OCI-LY1 (cell line): ENCODE data around the gene BMPR1B.

Experiments used
- H2AFZ ChIP-seq: fragments of 200-600 bp; sonication (generic), shearing (Covaris generic); 2 replicates; pipeline ENCODE4 v1.6.0; 2014; ENCODE audit warnings: antibody characterized with exemption, mild to moderate bottlenecking, low read length
- H3F3A ChIP-seq: fragments of 200-600 bp; sonication (generic), shearing (Covaris generic); 2 replicates; pipeline ENCODE4 v1.6.0; 2014; ENCODE audit warnings: mild to moderate bottlenecking, antibody characterized with exemption, low read length, moderate library complexity; ENCODE audit not compliant: insufficient read depth
- H3K27ac ChIP-seq: fragments of 200-600 bp; sonication (generic); 2 replicates; pipeline ENCODE4 v1.5.1; 2014; ENCODE audit warnings: low read length, mixed run types, mild to moderate bottlenecking, low read depth; ENCODE audit not compliant: poor library complexity, severe bottlenecking
- H3K27me3 ChIP-seq: fragments of 200-600 bp; sonication (generic); 2 replicates; pipeline ENCODE4 v1.6.0; 2014; ENCODE audit warnings: antibody characterized with exemption, mild to moderate bottlenecking, low read length, moderate library complexity; ENCODE audit not compliant: insufficient read depth
- H3K36me3 ChIP-seq: fragments of 200-600 bp; sonication (generic); 2 replicates; pipeline ENCODE4 v1.6.1; 2014; ENCODE audit warnings: mild to moderate bottlenecking, antibody characterized with exemption, low read length, moderate library complexity, mixed read lengths; ENCODE audit not compliant: insufficient read depth
- H3K4me1 ChIP-seq: fragments of 200-600 bp; sonication (generic); 2 replicates; pipeline ENCODE4 v1.5.1; 2014; ENCODE audit warnings: mild to moderate bottlenecking, low read length, moderate library complexity; ENCODE audit not compliant: insufficient read depth, severe bottlenecking
- H3K4me2 ChIP-seq: fragments of 200-600 bp; sonication (generic), shearing (Covaris generic); 2 replicates; pipeline ENCODE4 v1.6.1; 2014; ENCODE audit warnings: low read length
- H3K4me3 ChIP-seq: fragments of 200-600 bp; sonication (generic); 2 replicates; pipeline ENCODE4 v1.5.1; 2014; ENCODE audit warnings: low read length, low read depth, mild to moderate bottlenecking, mixed read lengths; ENCODE audit not compliant: poor library complexity, severe bottlenecking
- H3K79me2 ChIP-seq: fragments of 200-600 bp; shearing (Covaris generic); 2 replicates; pipeline ENCODE4 v1.6.1; 2016; ENCODE audit warnings: mixed run types, low read length, mixed read lengths; ENCODE audit not compliant: insufficient read depth
- H3K9ac ChIP-seq: fragments of 200-600 bp; sonication (generic), shearing (Covaris generic); 2 replicates; pipeline ENCODE4 v1.6.1; 2014; ENCODE audit warnings: mild to moderate bottlenecking, low read length, mixed read lengths
- H3K9me2 ChIP-seq: fragments of 200-600 bp; sonication (generic), shearing (Covaris generic); 2 replicates; pipeline ENCODE4 v1.6.1; 2014; ENCODE audit warnings: low read depth, mild to moderate bottlenecking, low read length, mixed read lengths
- H3K9me3 ChIP-seq: fragments of 200-600 bp; shearing (Covaris generic); 2 replicates; pipeline ENCODE4 v1.6.1; 2014; ENCODE audit warnings: low read length, mixed read lengths
- H4K20me1 ChIP-seq: fragments of 200-600 bp; sonication (generic), shearing (Covaris generic); 2 replicates; pipeline ENCODE4 v1.6.0; 2016; ENCODE audit warnings: mild to moderate bottlenecking, low read length; ENCODE audit not compliant: insufficient read depth
- CTCF ChIP-seq: fragments of 200-600 bp; sonication (generic), shearing (Covaris generic); IDR thresholded peaks from 2 replicates; pipeline ENCODE4 v1.5.1; 2017; ENCODE audit warnings: mild to moderate bottlenecking, antibody characterized with exemption, low read length, moderate library complexity, mixed read lengths
- EZH2 ChIP-seq: fragments of 200-600 bp; sonication (generic), shearing (Covaris generic); IDR thresholded peaks from 2 replicates; pipeline ENCODE4 v1.8.0; 2017; ENCODE audit warnings: borderline replicate concordance, mixed run types, mild to moderate bottlenecking, antibody characterized with exemption, low read length, moderate library complexity, mixed read lengths

Gene BMPR1B

GRCh38 chr4:95157596-95157995 is 399.8 kb downstream of the BMPR1B start:
- Histone ChIP-seq H3K27ac (no peak overlapping the region), H3F3A (no peaks in the 10 kb centered on the region), H2AFZ (no peak overlapping the region), H3K4me3 (no peak overlapping the region), H4K20me1 (no peaks in the 10 kb centered on the region), H3K9me3 (no peaks in the 10 kb centered on the region), H3K4me2 (no peak overlapping the region), H3K4me1 (no peaks in the 10 kb centered on the region), H3K36me3 (no peaks in the 10 kb centered on the region), H3K27me3 (no peaks in the 10 kb centered on the region), H3K9me2 (no peaks in the 10 kb centered on the region), H3K79me2 (no peaks in the 10 kb centered on the region), H3K9ac (no peak overlapping the region)
- TF ChIP-seq CTCF (no peak), EZH2 (no peak)

GRCh38 chr4:95158045-95158444 is 400.3 kb downstream of the BMPR1B start:
- H3K4me3 ChIP-seq, result no peak overlapping the region
- no peaks in the 10 kb centered on the region for H3K79me2 ChIP-seq
- H3K36me3 ChIP-seq, result no peaks in the 10 kb centered on the region
- H3K27ac ChIP-seq, result no peak overlapping the region
- no peak overlapping the region for H3K9ac ChIP-seq
- no peaks in the 10 kb centered on the region for H3F3A ChIP-seq
- H3K4me2 ChIP-seq, result no peak overlapping the region
- no peaks in the 10 kb centered on the region for H3K9me2 ChIP-seq
- no peaks in the 10 kb centered on the region for H4K20me1 ChIP-seq
- no peaks in the 10 kb centered on the region for H3K4me1 ChIP-seq
- TF ChIP-seq EZH2, result no peak
- TF ChIP-seq CTCF, result no peak
- no peaks in the 10 kb centered on the region for H3K27me3 ChIP-seq
- H2AFZ ChIP-seq, result no peak overlapping the region
- no peaks in the 10 kb centered on the region for H3K9me3 ChIP-seq

- Histone ChIP-seq H3K4me3 (no peak overlapping the region), H3K79me2 (no peaks in the 10 kb centered on the region), H3K36me3 (no peaks in the 10 kb centered on the region), H3K9ac (no peak overlapping the region), H3F3A (no peaks in the 10 kb centered on the region), H3K27me3 (no peaks in the 10 kb centered on the region), H3K4me2 (no peak overlapping the region), H2AFZ (no peak overlapping the region), H3K9me2 (no peaks in the 10 kb centered on the region), H3K4me1 (no peaks in the 10 kb centered on the region), H4K20me1 (no peaks in the 10 kb centered on the region), H3K27ac (no peak overlapping the region), H3K9me3 (no peaks in the 10 kb centered on the region)
- no peak for TF ChIP-seq CTCF
- TF ChIP-seq EZH2, result no peak
These were observed 400.9 kb downstream of the BMPR1B start for GRCh38 chr4:95158626-95159025.
